Measurements from ENCODE around the gene ACBD4.

Gene ACBD4

GRCh38 chr17:45155483-45155882 lies 20.0 kb downstream of the ACBD4 start:
- DNase-seq (ENCODE audit: low spot score), result no peak

GRCh38 chr17:45156242-45156641 lies 20.8 kb downstream of the ACBD4 start:
- no peak for DNase-seq (ENCODE audit: low spot score)

GRCh38 chr17:45160447-45161287 lies 25.2 kb downstream of the ACBD4 start:
- DNase-seq (ENCODE audit: low spot score), result peak; percentile 86

GRCh38 chr17:45161288-45162024 lies 26.0 kb downstream of the ACBD4 start, which contains the start of gene HEXIM2:
TSS of gene HEXIM2 (plus strand) at chr17:45161875. CDS start at chr17:45162794, 919 bp downstream.
- DNase-seq (ENCODE audit: low spot score), result peak; percentile 92

GRCh38 chr17:45162025-45162687 lies 26.7 kb downstream of the ACBD4 start:
- DNase-seq (ENCODE audit: low spot score), result no peak

GRCh38 chr17:45164734-45165269 lies 29.3 kb downstream of the ACBD4 start:
- DNase-seq (ENCODE audit: low spot score), result no peak

GRCh38 chr17:45168991-45169752 lies 33.7 kb downstream of the ACBD4 start:
- DNase-seq (ENCODE audit: low spot score), result no peak

GRCh38 chr17:45170280-45170930 lies 34.9 kb downstream of the ACBD4 start:
- no peak for DNase-seq (ENCODE audit: low spot score)

- no peak for DNase-seq (ENCODE audit: low spot score)
These were observed 35.4 kb downstream of the ACBD4 start for GRCh38 chr17:45170931-45171337.

GRCh38 chr17:45171338-45172231 lies 36.1 kb downstream of the ACBD4 start:
- DNase-seq (ENCODE audit: low spot score), result peak; percentile 67

- DNase-seq (ENCODE audit: low spot score), result no peak
These were observed 36.7 kb downstream of the ACBD4 start for GRCh38 chr17:45172232-45172540.

GRCh38 chr17:45172541-45173286 lies 37.2 kb downstream of the ACBD4 start:
- DNase-seq (ENCODE audit: low spot score), result peak; percentile 72

- no peak for DNase-seq (ENCODE audit: low spot score)
These were observed 40.2 kb downstream of the ACBD4 start for GRCh38 chr17:45175759-45176115.

GRCh38 chr17:45177563-45177962 lies 42.1 kb downstream of the ACBD4 start:
- no peak for DNase-seq (ENCODE audit: low spot score)

- no peak for DNase-seq (ENCODE audit: low spot score)
These were observed 48.7 kb downstream of the ACBD4 start for GRCh38 chr17:45184144-45184543.

- DNase-seq (ENCODE audit: low spot score), result no peak
These were observed 51.4 kb downstream of the ACBD4 start for GRCh38 chr17:45186801-45187354.

GRCh38 chr17:45189009-45189408 lies 53.5 kb downstream of the ACBD4 start:
- DNase-seq (ENCODE audit: low spot score), result no peak

- peak; percentile 1 for DNase-seq (ENCODE audit: low spot score)
These were observed 55.2 kb downstream of the ACBD4 start for GRCh38 chr17:45190503-45191255.
